ENCODE data around the gene NEK4. TPM values are rescaled to one million over a fixed set of nuclear protein-coding genes. Genes with fewer than 3 reads are reported as not detected.

NEK4 gene
- polyA plus RNA-seq, 1 donor from 2014 or later: 11.3 TPM

- Mint-ChIP-seq H3K27me3 (no peaks in the 10 kb centered on the region), H3K4me3 (no peak overlapping the region), H3K9me3 (no peaks in the 10 kb centered on the region), H3K4me1 (peaks cover 0 to 3% (median 2%) of the 10 kb centered on the region in 3 donors), H3K36me3 (peaks cover 4% of the 10 kb centered on the region), H3K27ac (no peak overlapping the region)
These were observed 76.1 kb downstream of the NEK4 start for GRCh38 chr3:52694528-52695189.

GRCh38 chr3:52693071-52693470 lies 77.7 kb downstream of the NEK4 start:
- peaks cover 4% of the 10 kb centered on the region for H3K36me3 Mint-ChIP-seq

GRCh38 chr3:52690560-52690959 lies 80.2 kb downstream of the NEK4 start:
- H3K27me3 Mint-ChIP-seq: no peaks in the 10 kb centered on the region
- H3K9me3 Mint-ChIP-seq: no peaks in the 10 kb centered on the region
- peaks cover 4% of the 10 kb centered on the region for H3K36me3 Mint-ChIP-seq
- H3K27ac Mint-ChIP-seq: peak overlapping the region in 1 of 3 donors; percentile 66
- peak overlapping the region in 1 of 4 donors; percentile 59 for H3K4me3 Mint-ChIP-seq
- H3K4me1 Mint-ChIP-seq: peaks cover 3 to 13% (median 8%) of the 10 kb centered on the region in 3 donors

More at GRCh38 chr3:52693071-52693470, 77.7 kb downstream of the NEK4 start:
- Mint-ChIP-seq H3K27me3 (no peaks in the 10 kb centered on the region), H3K4me3 (no peak overlapping the region), H3K4me1 (peaks cover 1 to 3% (median 2%) of the 10 kb centered on the region in 3 donors), H3K27ac (peak overlapping the region in 2 of 3 donors; percentile 46 to 59), H3K9me3 (no peaks in the 10 kb centered on the region)

GRCh38 chr3:52689151-52689550 lies 81.6 kb downstream of the NEK4 start:
- Mint-ChIP-seq H3K9me3 (no peaks in the 10 kb centered on the region), H3K36me3 (peaks cover 4% of the 10 kb centered on the region), H3K27ac (peak overlapping the region in 1 of 3 donors; percentile 71), H3K4me3 (peak overlapping the region in 1 of 4 donors; percentile 26), H3K27me3 (no peaks in the 10 kb centered on the region), H3K4me1 (peaks cover 7 to 20% (median 19%) of the 10 kb centered on the region in 3 donors)

GRCh38 chr3:52688266-52688665 lies 82.5 kb downstream of the NEK4 start:
- Mint-ChIP-seq H3K9me3 (no peaks in the 10 kb centered on the region), H3K4me1 (peaks cover 9 to 21% (median 19%) of the 10 kb centered on the region in 3 donors), H3K36me3 (peaks cover under 1% of the 10 kb centered on the region), H3K27ac (peak overlapping the region in 1 of 3 donors; percentile 71), H3K4me3 (peak overlapping the region in 1 of 4 donors; percentile 26), H3K27me3 (no peaks in the 10 kb centered on the region)

GRCh38 chr3:52685709-52686691 lies 84.7 kb downstream of the NEK4 start, which contains the start of the genes GNL3 and PBRM1:
Gene GNL3 (plus strand): TSS chr3:52686032. CDS start chr3:52686093, 61 bp downstream.
Gene PBRM1 (minus strand): TSS chr3:52685913.
- Mint-ChIP-seq H3K4me3 (peak within 1 kb of the TSS; percentile 94 to 98 (median 97)), H3K27ac (peak within 1 kb of the TSS; percentile 85 to 98 (median 97)), H3K9me3 (no peaks in the 10 kb centered on the region), H3K36me3 (peaks cover 2% of the 10 kb centered on the region), H3K4me1 (peaks cover 14 to 34% (median 31%) of the 10 kb centered on the region in 3 donors), H3K27me3 (no peaks in the 10 kb centered on the region)

GRCh38 chr3:52685285-52685708 lies 85.4 kb downstream of the NEK4 start:
- Mint-ChIP-seq H3K27ac (peak overlapping the region; percentile 85 to 98 (median 97)), H3K9me3 (no peaks in the 10 kb centered on the region), H3K4me3 (peak overlapping the region; percentile 93 to 96 (median 94)), H3K27me3 (no peaks in the 10 kb centered on the region), H3K4me1 (peaks cover 16 to 37% (median 28%) of the 10 kb centered on the region in 3 donors), H3K36me3 (peaks cover 2% of the 10 kb centered on the region)

GRCh38 chr3:52684184-52684583 lies 86.6 kb downstream of the NEK4 start:
- peaks cover 2% of the 10 kb centered on the region for H3K36me3 Mint-ChIP-seq
- peak overlapping the region in 2 of 4 donors; percentile 85 to 94 for H3K4me3 Mint-ChIP-seq
- H3K9me3 Mint-ChIP-seq: no peaks in the 10 kb centered on the region
- H3K27me3 Mint-ChIP-seq: no peaks in the 10 kb centered on the region
- H3K27ac Mint-ChIP-seq: peak overlapping the region in 1 of 3 donors; percentile 85
- H3K4me1 Mint-ChIP-seq: peaks cover 19 to 37% (median 35%) of the 10 kb centered on the region in 3 donors

- Mint-ChIP-seq H3K4me3 (peak overlapping the region in 3 of 4 donors; percentile 12 to 94 (median 39)), H3K4me1 (peaks cover 20 to 38% (median 37%) of the 10 kb centered on the region in 3 donors), H3K9me3 (no peaks in the 10 kb centered on the region), H3K27ac (peak overlapping the region in 1 of 3 donors; percentile 64), H3K36me3 (peaks cover 2% of the 10 kb centered on the region), H3K27me3 (no peaks in the 10 kb centered on the region)
These were observed 87.1 kb downstream of the NEK4 start for GRCh38 chr3:52683611-52684010.

GRCh38 chr3:52682016-52682415 lies 88.7 kb downstream of the NEK4 start:
- peak overlapping the region in 2 of 4 donors; percentile 40 to 86 for H3K4me3 Mint-ChIP-seq
- H3K4me1 Mint-ChIP-seq: peaks cover 22 to 38% (median 35%) of the 10 kb centered on the region in 3 donors
- H3K9me3 Mint-ChIP-seq: no peaks in the 10 kb centered on the region
- H3K27ac Mint-ChIP-seq: peak overlapping the region; percentile 49 to 91 (median 63)
- no peaks in the 10 kb centered on the region for H3K27me3 Mint-ChIP-seq
- peaks cover 4% of the 10 kb centered on the region for H3K36me3 Mint-ChIP-seq

GRCh38 chr3:52681596-52681995 lies 89.1 kb downstream of the NEK4 start:
- Mint-ChIP-seq H3K27me3 (no peaks in the 10 kb centered on the region), H3K36me3 (peaks cover 4% of the 10 kb centered on the region), H3K9me3 (no peaks in the 10 kb centered on the region), H3K4me1 (peaks cover 22 to 38% (median 32%) of the 10 kb centered on the region in 3 donors), H3K4me3 (peak overlapping the region in 3 of 4 donors; percentile 40 to 86 (median 77)), H3K27ac (peak overlapping the region; percentile 49 to 91 (median 63))

GRCh38 chr3:52679811-52680210 lies 90.9 kb downstream of the NEK4 start:
- Mint-ChIP-seq H3K36me3 (peaks cover 7% of the 10 kb centered on the region), H3K9me3 (no peaks in the 10 kb centered on the region), H3K4me3 (peak overlapping the region in 1 of 4 donors; percentile 27), H3K27me3 (no peaks in the 10 kb centered on the region), H3K27ac (peak overlapping the region in 1 of 3 donors; percentile 8), H3K4me1 (peaks cover 20 to 27% (median 26%) of the 10 kb centered on the region in 3 donors)

GRCh38 chr3:52679199-52679538 lies 91.6 kb downstream of the NEK4 start:
- H3K4me1 Mint-ChIP-seq: peaks cover 16 to 22% (median 20%) of the 10 kb centered on the region in 3 donors
- no peaks in the 10 kb centered on the region for H3K9me3 Mint-ChIP-seq
- no peak overlapping the region for H3K27ac Mint-ChIP-seq
- H3K4me3 Mint-ChIP-seq: peak overlapping the region in 2 of 4 donors; percentile 28 to 52
- H3K36me3 Mint-ChIP-seq: peaks cover 7% of the 10 kb centered on the region
- H3K27me3 Mint-ChIP-seq: no peaks in the 10 kb centered on the region

GRCh38 chr3:52678265-52679198 lies 92.2 kb downstream of the NEK4 start:
- Mint-ChIP-seq H3K4me3 (peak overlapping the region in 1 of 4 donors; percentile 52), H3K27me3 (no peaks in the 10 kb centered on the region), H3K4me1 (peaks cover 14 to 22% (median 18%) of the 10 kb centered on the region in 3 donors), H3K27ac (peak overlapping the region in 1 of 3 donors; percentile 50), H3K36me3 (peaks cover 7% of the 10 kb centered on the region), H3K9me3 (no peaks in the 10 kb centered on the region)

Data from IgD-negative memory B cell (primary cell).